NB4 (cell line): ENCODE measurements around the gene SCG5.

Experiments
- DNase-seq: peaks from one replicate; pipeline ENCODE4 v3.0.0; 2010; ENCODE audit warnings: low read depth
- H3K4me3 ChIP-seq: one replicate; pipeline ENCODE4 v1.5.1; 2011; ENCODE audit warnings: mild to moderate bottlenecking, low read depth, low read length, moderate library complexity
- CTCF ChIP-seq: IDR thresholded peaks from one replicate; pipeline ENCODE4 v1.5.1; 2012; ENCODE audit warnings: low read depth, low read length
- MAX ChIP-seq: IDR thresholded peaks from 2 replicates; pipeline ENCODE4 v1.6.1; 2011; ENCODE audit warnings: low read depth, low read length
- MYC ChIP-seq: IDR thresholded peaks from 2 replicates; pipeline ENCODE4 v1.6.1; 2011; ENCODE audit warnings: low read depth, low read length
- POLR2A ChIP-seq: IDR thresholded peaks from 2 replicates; pipeline ENCODE4 v1.6.1; 2011; ENCODE audit warnings: mild to moderate bottlenecking; ENCODE audit not compliant: insufficient read length; ENCODE audit errors: extremely low read depth

Gene SCG5

GRCh38 chr15:32651229-32651837 is 9.8 kb downstream of the SCG5 start:
- no peak overlapping the region for H3K4me3 ChIP-seq
- peak; percentile 61 for DNase-seq
- TF ChIP-seq CTCF = peak; percentile 91
- no peak for TF ChIP-seq MAX

GRCh38 chr15:32652178-32652577 is 10.7 kb downstream of the SCG5 start:
- DNase-seq = no peak
- TF ChIP-seq POLR2A (no peak), MYC (no peak), CTCF (no peak), MAX (no peak)
- H3K4me3 ChIP-seq = no peak overlapping the region

- H3K4me3 ChIP-seq = no peak overlapping the region
- DNase-seq = peak; percentile 12
- no peak for TF ChIP-seq MYC
- TF ChIP-seq CTCF = no peak
- no peak for TF ChIP-seq POLR2A
- TF ChIP-seq MAX = no peak
These were observed 14.6 kb downstream of the SCG5 start for GRCh38 chr15:32656091-32656490.

- no peak overlapping the region for H3K4me3 ChIP-seq
- no peak for DNase-seq
- TF ChIP-seq MYC = no peak
- no peak for TF ChIP-seq CTCF
- no peak for TF ChIP-seq MAX
- no peak for TF ChIP-seq POLR2A
These were observed 15.0 kb downstream of the SCG5 start for GRCh38 chr15:32656496-32656895.

- DNase-seq = no peak
- TF ChIP-seq MYC = no peak
- TF ChIP-seq POLR2A = no peak
- TF ChIP-seq CTCF = no peak
- TF ChIP-seq MAX = no peak
- H3K4me3 ChIP-seq = no peak overlapping the region
These were observed 15.8 kb downstream of the SCG5 start for GRCh38 chr15:32657198-32657883.
